HepG2 (cell line): ENCODE results near the gene OGFR. TPM values are rescaled to one million over a fixed set of nuclear protein-coding genes. Genes with fewer than 3 reads are reported as not detected.

Experiments used
- ATAC-seq: fragments of 200-7000 bp; cut with Tn5 transposase; 3 replicates; pipeline ENCODE4 v1.9.1; 2020; ENCODE audit warnings: mild to moderate bottlenecking, moderate library complexity
- BruUV-seq: library from RNA; stranded (reverse); fragments of 400-500 nt; replicated peaks from 2 replicates; lab custom pipeline; 2021; lab: Mats Ljungman, UMichigan
- CTCF ChIA-PET: fragments of 300-600 bp; formaldehyde crosslinking; extraction: SDS; loops from one replicate; lab custom pipeline; 2021; ENCODE audit warnings: low total read pairs, inconsistent platforms, low intra/inter-chr PET ratio; lab: Yijun Ruan, JAX
- POLR2A ChIA-PET: fragments of 350-600 bp; sonication (Branson Sonifier 250); formaldehyde crosslinking; loops from one replicate; lab custom pipeline; 2020; ENCODE audit warnings: antibody characterized with exemption, inconsistent platforms; lab: Yijun Ruan, JAX
- DNase-seq: peaks from one replicate; pipeline ENCODE4 v3.0.0-alpha.2; 2015; ENCODE audit warnings: low spot score
- FAIRE-seq: peaks from 3 replicates; lab custom pipeline; 2011; peaks lifted over from hg19 to GRCh38; lab: Jason Lieb, UNC
- H2AFZ ChIP-seq: one replicate; pipeline ENCODE4 v1.6.1; 2011; ENCODE audit warnings: low read length, inconsistent platforms
- H3K27ac ChIP-seq: fragments of 300-600 bp; 3 replicates; pipeline ENCODE4 v1.8.0; 2011; ENCODE audit warnings: mixed run types, mild to moderate bottlenecking, mixed read lengths, low read length, inconsistent platforms; ENCODE audit not compliant: insufficient read depth; ENCODE audit errors: extremely low read length
- H3K27me3 ChIP-seq, 2 experiments: fragments of 200-600 bp in 1 of 2; 2 replicates in 1 of 2; 3 replicates in 1 of 2; pipeline versions ENCODE4 v1.6.0 to v1.8.0; 2011; ENCODE audit warnings: low read length in 2 of 2, mild to moderate bottlenecking in 2 of 2, moderate library complexity in 2 of 2, inconsistent platforms in 1 of 2; ENCODE audit not compliant: insufficient read depth in 2 of 2, control insufficient read depth in 1 of 2
- H3K36me3 ChIP-seq, 2 experiments: fragments of 200-600 bp in 1 of 2; replicated peaks in 1 of 2; 2 replicates in 1 of 2; 3 replicates in 1 of 2; pipeline versions ENCODE4 v1.5.1 to v1.8.0; 2011; ENCODE audit warnings: low read length in 2 of 2, inconsistent platforms in 1 of 2; ENCODE audit not compliant: insufficient read depth in 2 of 2, control insufficient read depth in 1 of 2
- H3K4me1 ChIP-seq: 2 replicates; pipeline ENCODE4 v1.5.1; 2012; ENCODE audit warnings: low read length, inconsistent platforms; ENCODE audit not compliant: insufficient read depth
- H3K4me2 ChIP-seq: 2 replicates; pipeline ENCODE4 v1.6.0; 2011; ENCODE audit warnings: low read depth, low read length, inconsistent platforms
- H3K4me3 ChIP-seq, 3 experiments: fragments of 200-600 bp in 1 of 3; sonication (generic), shearing (Covaris generic) in 1 of 3; replicated peaks in 1 of 3; 2 replicates each; pipeline ENCODE4 v1.5.1; 2011 to 2016; ENCODE audit warnings: low read length in 3 of 3, inconsistent platforms in 2 of 3, low read depth in 2 of 3, mild to moderate bottlenecking in 2 of 3, control low read depth in 1 of 3, mixed read lengths in 1 of 3; ENCODE audit not compliant: insufficient read depth in 1 of 3
- H3K79me2 ChIP-seq: one replicate; pipeline ENCODE4 v1.6.1; 2011; ENCODE audit warnings: low read length, inconsistent platforms; ENCODE audit not compliant: insufficient read depth
- H3K9ac ChIP-seq: 2 replicates; pipeline ENCODE4 v1.6.0; 2011; ENCODE audit warnings: mild to moderate bottlenecking, low read depth, low read length, inconsistent platforms; ENCODE audit not compliant: insufficient read depth
- H3K9me3 ChIP-seq: 2 replicates; pipeline ENCODE4 v1.5.1; 2012; ENCODE audit warnings: mild to moderate bottlenecking, low read length
- H4K20me1 ChIP-seq: 2 replicates; pipeline ENCODE4 v1.6.0; 2011; ENCODE audit warnings: inconsistent platforms, mild to moderate bottlenecking, low read length, moderate library complexity; ENCODE audit not compliant: insufficient read depth
- CENPT ChIP-seq: sonication (generic); formaldehyde crosslinking; IDR thresholded peaks from 2 replicates; pipeline ENCODE4 v1.8.0; 2022; ENCODE audit warnings: low read depth, mild to moderate bottlenecking, moderate library complexity, missing genetic modification reagents
- ISX ChIP-seq: sonication (generic); formaldehyde crosslinking; conservative IDR thresholded peaks from 2 replicates; pipeline ENCODE4 v1.5.0; 2020; ENCODE audit warnings: missing genetic modification reagents
- MXD1 ChIP-seq: sonication (generic); formaldehyde crosslinking; IDR thresholded peaks from 2 replicates; pipeline ENCODE4 v1.4.0; 2020; ENCODE audit warnings: mild to moderate bottlenecking, missing genetic modification reagents
- RBM39 ChIP-seq: fragments of 200-400 bp; formaldehyde crosslinking; IDR thresholded peaks from one replicate; pipeline ENCODE4 v1.6.1; 2018; ENCODE audit warnings: antibody characterized with exemption, mild to moderate bottlenecking, low read depth, low read length; ENCODE audit not compliant: poor library complexity, severe bottlenecking
- SALL1 ChIP-seq: sonication (generic); formaldehyde crosslinking; IDR thresholded peaks from 2 replicates; pipeline ENCODE4 v1.8.0; 2022; ENCODE audit warnings: mild to moderate bottlenecking, missing genetic modification reagents
- SALL2 ChIP-seq: sonication (generic); formaldehyde crosslinking; IDR thresholded peaks from 2 replicates; pipeline ENCODE4 v1.8.1; 2023; ENCODE audit warnings: mild to moderate bottlenecking, missing genetic modification reagents, inconsistent platforms
- TEAD2 ChIP-seq: sonication (generic); formaldehyde crosslinking; IDR thresholded peaks from 2 replicates; pipeline ENCODE4 v1.9.0; 2021; ENCODE audit warnings: missing genetic modification reagents
- XBP1 ChIP-seq: sonication (generic); formaldehyde crosslinking; IDR thresholded peaks from 2 replicates; pipeline ENCODE4 v1.5.0; 2020; ENCODE audit warnings: missing genetic modification reagents
- ZNF263 ChIP-seq: sonication (generic); formaldehyde crosslinking; IDR thresholded peaks from 2 replicates; pipeline ENCODE4 v1.4.0; 2020; ENCODE audit warnings: missing genetic modification reagents
- WGBS: methylation state at CpG from one replicate; pipeline ENCODE4 v1.1.6; 2017; ENCODE audit warnings: low lambda C conversion rate; 5-methylcytosine and 5-hydroxymethylcytosine counted together
- in situ Hi-C: cut with HindIII; loops from 2 replicates; pipeline ENCODE4 v1.10.0; 2017; ENCODE audit warnings: low pct_unique_long_range_greater_than_20kb; ENCODE audit not compliant: extremely low pct_ligation_motif_present
- intact Hi-C: fragments of 100-400 bp; cut with micrococcal nuclease; formaldehyde crosslinking; loops from one replicate; pipeline ENCODE4 v1.10.0; 2022; ENCODE audit not compliant: unreplicated experiment
- polyA plus RNA-seq, 8 experiments: library from polyadenylated mRNA; depleted of rRNA in 3 of 8; stranded (reverse) in 7 of 8; unstranded in 1 of 8; fragments of >200 nt; fragmentation: Illumina TruSeq in 4 of 8; extraction: Trizol in 4 of 8; gene quantifications; 2 replicates each; pipeline versions ENCODE4 v1.2.1 to v1.2.3, GENCODE V29; 2011 to 2016; ENCODE audit warnings: low read depth in 4 of 8, missing spikeins in 1 of 8, mixed read lengths in 1 of 8; ENCODE audit not compliant: insufficient read depth in 1 of 8
- total RNA-seq, 5 experiments: library from RNA; depleted of rRNA; stranded (reverse); fragments of >200 nt; fragmentation: Illumina TruSeq; extraction: Trizol; gene quantifications; 2 replicates each; pipeline ENCODE4 v1.2.3, GENCODE V29; 2016; ENCODE audit warnings: low read depth in 1 of 5
- TF ChIP-seq, protein P1 (sequence below): sonication (generic); formaldehyde crosslinking; IDR thresholded peaks from 2 replicates; pipeline ENCODE4 v1.4.0; 2020; ENCODE audit warnings: missing genetic modification reagents
- TF ChIP-seq, protein P2 (sequence below): sonication (generic); formaldehyde crosslinking; IDR thresholded peaks from 2 replicates; pipeline ENCODE4 v1.5.1; 2020; ENCODE audit warnings: mild to moderate bottlenecking, missing genetic modification reagents, moderate library complexity
- TF ChIP-seq, protein P3 (sequence below): sonication (generic); formaldehyde crosslinking; IDR thresholded peaks from 2 replicates; pipeline ENCODE4 v1.9.0; 2021; ENCODE audit warnings: missing genetic modification reagents, borderline replicate concordance

The OGFR gene
- total and polyA plus RNA-seq, 2 of the 13 experiments (the other 11 are each of a cell fraction or from before 2014, with no cell fraction given): 47.7 to 81.8 TPM

DNA sequence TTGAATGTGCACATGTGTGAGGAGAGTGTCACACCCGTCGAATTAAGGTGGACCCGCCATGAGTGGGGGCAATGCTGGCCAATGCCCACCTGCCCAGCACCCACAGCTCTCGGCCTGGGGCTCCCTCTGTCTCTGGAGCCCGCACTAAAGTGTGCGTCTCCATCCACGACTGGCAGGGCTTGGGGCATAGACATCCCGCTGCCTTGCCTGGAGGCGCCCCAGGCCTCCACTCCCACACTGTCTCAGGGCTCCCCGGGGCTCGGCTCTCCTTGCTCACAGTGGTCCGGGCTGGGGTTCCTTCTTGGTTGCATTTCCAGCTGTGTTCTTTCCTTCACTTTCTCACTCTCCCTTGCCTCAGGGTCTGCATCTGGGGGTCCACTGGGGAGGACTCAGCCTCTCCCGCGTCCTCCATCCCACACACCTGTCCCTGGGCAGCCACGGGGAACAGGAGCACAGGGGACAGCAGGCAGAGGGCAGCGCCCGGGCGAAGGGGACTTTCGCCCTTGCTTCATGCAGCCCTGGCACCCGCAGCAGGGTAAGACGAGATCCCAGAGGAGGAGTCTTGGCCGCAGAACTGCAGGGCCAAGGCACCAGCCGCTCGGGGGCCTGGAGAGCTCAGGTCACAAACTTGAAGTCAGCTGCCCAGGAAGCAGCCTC is 28.5 kb upstream of the OGFR start:
- WGBS: 43% methylated on average over 24 of the region's 24 CpGs
- no peak for FAIRE-seq
- no TSS peak for BruUV-seq
- peak overlapping the region; percentile 57 for H3K4me2 ChIP-seq
- intact Hi-C loops (no loop called here), in situ Hi-C loops (loop anchor here (10.0 to 25.0 kb wide), 2 partner anchors 91 to 264 kb away; no protein-coding TSS in a partner anchor)
- peaks cover 30 to 71% of the 10 kb centered on the region in 2 experiments for H3K27me3 ChIP-seq
- H3K27ac ChIP-seq: no peak overlapping the region
- POLR2A ChIA-PET: no interaction called here
- no peak overlapping the region for H2AFZ ChIP-seq
- CTCF ChIA-PET: no interaction called here
- no peak overlapping the region; the same call in 1 of the 2 replicates for H3K9ac ChIP-seq
- no peak for DNase-seq
- H4K20me1 ChIP-seq: no peaks in the 10 kb centered on the region
- peak overlapping the region in 1 of 3 experiments; percentile 56; a peak in 2 of 6 replicates for H3K4me3 ChIP-seq
- peaks cover 26% of the 10 kb centered on the region for H3K4me1 ChIP-seq
- no peaks in the 10 kb centered on the region for H3K79me2 ChIP-seq
- no peaks in the 10 kb centered on the region for H3K9me3 ChIP-seq
- no peaks in the 10 kb centered on the region for H3K36me3 ChIP-seq
- peak; percentile 7 for ATAC-seq
- peak; percentile 25 for TF ChIP-seq RBM39
- TF ChIP-seq, protein P1, sequence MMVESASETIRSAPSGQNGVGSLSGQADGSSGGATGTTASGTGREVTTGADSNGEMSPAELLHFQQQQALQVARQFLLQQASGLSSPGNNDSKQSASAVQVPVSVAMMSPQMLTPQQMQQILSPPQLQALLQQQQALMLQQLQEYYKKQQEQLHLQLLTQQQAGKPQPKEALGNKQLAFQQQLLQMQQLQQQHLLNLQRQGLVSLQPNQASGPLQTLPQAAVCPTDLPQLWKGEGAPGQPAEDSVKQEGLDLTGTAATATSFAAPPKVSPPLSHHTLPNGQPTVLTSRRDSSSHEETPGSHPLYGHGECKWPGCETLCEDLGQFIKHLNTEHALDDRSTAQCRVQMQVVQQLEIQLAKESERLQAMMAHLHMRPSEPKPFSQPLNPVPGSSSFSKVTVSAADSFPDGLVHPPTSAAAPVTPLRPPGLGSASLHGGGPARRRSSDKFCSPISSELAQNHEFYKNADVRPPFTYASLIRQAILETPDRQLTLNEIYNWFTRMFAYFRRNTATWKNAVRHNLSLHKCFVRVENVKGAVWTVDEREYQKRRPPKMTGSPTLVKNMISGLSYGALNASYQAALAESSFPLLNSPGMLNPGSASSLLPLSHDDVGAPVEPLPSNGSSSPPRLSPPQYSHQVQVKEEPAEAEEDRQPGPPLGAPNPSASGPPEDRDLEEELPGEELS: 0 out of 2 replicates have a peak, but pooled peaks have one; percentile 31
- 0 out of 2 replicates have a peak, but pooled peaks have one; percentile 33 for TF ChIP-seq XBP1
- TF ChIP-seq SALL1 (CRISPR knock-in tag): 0 out of 2 replicates have a peak, but pooled peaks have one; percentile 19
- TF ChIP-seq, protein P2, sequence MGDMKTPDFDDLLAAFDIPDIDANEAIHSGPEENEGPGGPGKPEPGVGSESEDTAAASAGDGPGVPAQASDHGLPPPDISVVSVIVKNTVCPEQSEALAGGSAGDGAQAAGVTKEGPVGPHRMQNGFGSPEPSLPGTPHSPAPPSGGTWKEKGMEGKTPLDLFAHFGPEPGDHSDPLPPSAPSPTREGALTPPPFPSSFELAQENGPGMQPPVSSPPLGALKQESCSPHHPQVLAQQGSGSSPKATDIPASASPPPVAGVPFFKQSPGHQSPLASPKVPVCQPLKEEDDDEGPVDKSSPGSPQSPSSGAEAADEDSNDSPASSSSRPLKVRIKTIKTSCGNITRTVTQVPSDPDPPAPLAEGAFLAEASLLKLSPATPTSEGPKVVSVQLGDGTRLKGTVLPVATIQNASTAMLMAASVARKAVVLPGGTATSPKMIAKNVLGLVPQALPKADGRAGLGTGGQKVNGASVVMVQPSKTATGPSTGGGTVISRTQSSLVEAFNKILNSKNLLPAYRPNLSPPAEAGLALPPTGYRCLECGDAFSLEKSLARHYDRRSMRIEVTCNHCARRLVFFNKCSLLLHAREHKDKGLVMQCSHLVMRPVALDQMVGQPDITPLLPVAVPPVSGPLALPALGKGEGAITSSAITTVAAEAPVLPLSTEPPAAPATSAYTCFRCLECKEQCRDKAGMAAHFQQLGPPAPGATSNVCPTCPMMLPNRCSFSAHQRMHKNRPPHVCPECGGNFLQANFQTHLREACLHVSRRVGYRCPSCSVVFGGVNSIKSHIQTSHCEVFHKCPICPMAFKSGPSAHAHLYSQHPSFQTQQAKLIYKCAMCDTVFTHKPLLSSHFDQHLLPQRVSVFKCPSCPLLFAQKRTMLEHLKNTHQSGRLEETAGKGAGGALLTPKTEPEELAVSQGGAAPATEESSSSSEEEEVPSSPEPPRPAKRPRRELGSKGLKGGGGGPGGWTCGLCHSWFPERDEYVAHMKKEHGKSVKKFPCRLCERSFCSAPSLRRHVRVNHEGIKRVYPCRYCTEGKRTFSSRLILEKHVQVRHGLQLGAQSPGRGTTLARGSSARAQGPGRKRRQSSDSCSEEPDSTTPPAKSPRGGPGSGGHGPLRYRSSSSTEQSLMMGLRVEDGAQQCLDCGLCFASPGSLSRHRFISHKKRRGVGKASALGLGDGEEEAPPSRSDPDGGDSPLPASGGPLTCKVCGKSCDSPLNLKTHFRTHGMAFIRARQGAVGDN (CRISPR knock-in tag): 0 out of 2 replicates have a peak, but pooled peaks have one; percentile 49
- TF ChIP-seq MXD1 (CRISPR knock-in tag): peak; percentile 27; the same call in 1 of the 2 replicates
- 0 out of 2 replicates have a peak, but pooled peaks have one; percentile 36 for TF ChIP-seq CENPT (CRISPR knock-in tag)
- TF ChIP-seq, protein P3, sequence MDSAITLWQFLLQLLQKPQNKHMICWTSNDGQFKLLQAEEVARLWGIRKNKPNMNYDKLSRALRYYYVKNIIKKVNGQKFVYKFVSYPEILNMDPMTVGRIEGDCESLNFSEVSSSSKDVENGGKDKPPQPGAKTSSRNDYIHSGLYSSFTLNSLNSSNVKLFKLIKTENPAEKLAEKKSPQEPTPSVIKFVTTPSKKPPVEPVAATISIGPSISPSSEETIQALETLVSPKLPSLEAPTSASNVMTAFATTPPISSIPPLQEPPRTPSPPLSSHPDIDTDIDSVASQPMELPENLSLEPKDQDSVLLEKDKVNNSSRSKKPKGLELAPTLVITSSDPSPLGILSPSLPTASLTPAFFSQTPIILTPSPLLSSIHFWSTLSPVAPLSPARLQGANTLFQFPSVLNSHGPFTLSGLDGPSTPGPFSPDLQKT (CRISPR knock-in tag): 0 out of 2 replicates have a peak, but pooled peaks have one; percentile 27
- TF ChIP-seq ZNF263 (CRISPR knock-in tag): peak; percentile 67
- 0 out of 2 replicates have a peak, but pooled peaks have one; percentile 39 for TF ChIP-seq TEAD2 (CRISPR knock-in tag)
- TF ChIP-seq ISX (CRISPR knock-in tag): 0 out of 2 replicates have a peak, but pooled peaks have one; percentile 46
- 0 out of 2 replicates have a peak, but pooled peaks have one; percentile 35 for TF ChIP-seq SALL2 (CRISPR knock-in tag)
